Skeletal muscle tissue (tissue), 4 donors: Measurements from ENCODE around the gene MATN3. TPM values are rescaled to one million over a fixed set of nuclear protein-coding genes. Genes with fewer than 3 reads are reported as not detected.

Experiments used
- H3K27ac ChIP-seq: one replicate; pipeline ENCODE4 v1.7.0; 2013; ENCODE audit warnings: mild to moderate bottlenecking, low read depth, low read length, inconsistent platforms
- H3K27me3 ChIP-seq, 3 donors: one replicate each; pipeline ENCODE4 v1.7.0; 2013; ENCODE audit warnings: low read length in 3 of 3; ENCODE audit not compliant: control insufficient read depth in 3 of 3, insufficient read depth in 3 of 3
- H3K36me3 ChIP-seq, 3 donors: one replicate each; pipeline ENCODE4 v1.7.0; 2013; ENCODE audit warnings: low read length in 3 of 3; ENCODE audit not compliant: control insufficient read depth in 3 of 3, insufficient read depth in 3 of 3
- H3K4me1 ChIP-seq, 3 donors: one replicate each; pipeline ENCODE4 v1.7.0; 2013; ENCODE audit warnings: low read length in 3 of 3, mild to moderate bottlenecking in 3 of 3; ENCODE audit not compliant: control insufficient read depth in 3 of 3, insufficient read depth in 3 of 3
- H3K4me3 ChIP-seq, 3 donors: one replicate each; pipeline ENCODE4 v1.7.0; 2013; ENCODE audit warnings: low read length in 3 of 3
- H3K9ac ChIP-seq, 3 donors: one replicate each; pipeline ENCODE4 v1.7.0; 2013; ENCODE audit warnings: low read length in 3 of 3, mild to moderate bottlenecking in 3 of 3, moderate library complexity in 2 of 3, low read depth in 1 of 3
- H3K9me3 ChIP-seq, 3 donors: one replicate each; pipeline ENCODE4 v1.7.0; 2013; ENCODE audit warnings: low read length in 3 of 3; ENCODE audit not compliant: control insufficient read depth in 3 of 3
- total RNA-seq: library from RNA; depleted of rRNA; stranded (reverse); fragments of >200 nt; gene quantifications from one replicate; pipeline ENCODE4 v1.2.3, GENCODE V29; 2014
- donor health status: Osteomylitis.

MATN3 gene
- total RNA-seq, 1 donor from 2014 or later, result 0.52 TPM

DNA sequence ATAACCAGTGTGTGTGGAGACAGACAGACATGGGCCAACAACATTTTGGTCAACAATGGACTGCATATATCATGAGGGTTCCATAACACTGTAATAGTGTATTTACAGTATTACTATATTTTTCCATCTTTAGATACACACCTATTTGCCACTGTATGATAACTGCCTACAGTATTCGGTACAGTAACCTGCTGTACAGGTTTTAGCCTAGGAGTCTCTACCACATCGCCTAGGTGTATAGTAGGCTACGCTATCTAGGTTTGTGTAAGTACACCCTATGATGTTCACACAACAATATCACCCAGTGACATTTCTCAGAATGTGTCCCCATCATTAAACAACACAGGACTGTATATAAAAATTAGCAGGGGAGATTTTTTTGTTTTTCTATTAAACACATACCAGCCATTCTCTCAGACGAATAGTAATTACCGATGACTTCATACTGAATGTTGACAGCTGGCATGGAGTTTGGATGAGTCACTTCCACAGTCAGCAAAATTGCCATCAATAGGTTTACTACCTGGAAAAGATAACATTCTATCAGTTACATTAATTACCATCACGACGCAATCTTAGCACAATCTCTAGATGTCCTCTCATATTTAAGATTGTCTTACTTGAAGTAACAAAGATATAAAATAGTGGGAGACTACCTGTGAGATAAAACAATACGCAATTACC, 28.2 kb upstream of the MATN3 start:
- Histone ChIP-seq H3K4me1 (peaks cover 5 to 16% (median 6%) of the 10 kb centered on the region in 3 donors), H3K27me3 (no peaks in the 10 kb centered on the region), H3K4me3 (no peak overlapping the region), H3K9me3 (no peaks in the 10 kb centered on the region), H3K9ac (no peak overlapping the region), H3K27ac (no peak overlapping the region), H3K36me3 (peaks cover 23 to 42% (median 24%) of the 10 kb centered on the region in 3 donors)

DNA sequence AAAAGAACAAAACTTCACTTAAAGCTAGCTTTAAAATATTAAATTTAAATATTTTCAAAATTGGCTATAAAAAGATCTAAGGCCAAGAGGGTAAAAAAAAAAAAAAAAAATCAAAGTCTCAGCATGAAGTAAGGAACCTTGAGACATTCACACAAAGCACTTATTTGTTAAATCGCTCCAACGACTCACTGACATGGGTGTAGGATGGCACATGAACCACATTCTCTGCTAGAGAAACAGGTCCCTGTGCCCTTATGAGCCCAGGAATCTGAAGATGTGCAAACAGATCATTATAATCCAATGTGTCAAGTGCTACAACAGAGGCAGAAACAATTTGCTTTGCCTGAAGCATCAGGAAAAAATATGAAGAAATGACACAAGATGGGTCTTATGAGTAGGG, 25.2 kb upstream of the MATN3 start:
- no peaks in the 10 kb centered on the region for H3K9me3 ChIP-seq
- H3K27ac ChIP-seq, result no peak overlapping the region
- no peaks in the 10 kb centered on the region for H3K27me3 ChIP-seq
- H3K9ac ChIP-seq, result no peak overlapping the region
- H3K4me1 ChIP-seq, result peaks cover 0 to 5% (median 0%) of the 10 kb centered on the region in 3 donors
- H3K36me3 ChIP-seq, result peaks cover 41 to 69% (median 52%) of the 10 kb centered on the region in 3 donors
- H3K4me3 ChIP-seq, result no peak overlapping the region

DNA sequence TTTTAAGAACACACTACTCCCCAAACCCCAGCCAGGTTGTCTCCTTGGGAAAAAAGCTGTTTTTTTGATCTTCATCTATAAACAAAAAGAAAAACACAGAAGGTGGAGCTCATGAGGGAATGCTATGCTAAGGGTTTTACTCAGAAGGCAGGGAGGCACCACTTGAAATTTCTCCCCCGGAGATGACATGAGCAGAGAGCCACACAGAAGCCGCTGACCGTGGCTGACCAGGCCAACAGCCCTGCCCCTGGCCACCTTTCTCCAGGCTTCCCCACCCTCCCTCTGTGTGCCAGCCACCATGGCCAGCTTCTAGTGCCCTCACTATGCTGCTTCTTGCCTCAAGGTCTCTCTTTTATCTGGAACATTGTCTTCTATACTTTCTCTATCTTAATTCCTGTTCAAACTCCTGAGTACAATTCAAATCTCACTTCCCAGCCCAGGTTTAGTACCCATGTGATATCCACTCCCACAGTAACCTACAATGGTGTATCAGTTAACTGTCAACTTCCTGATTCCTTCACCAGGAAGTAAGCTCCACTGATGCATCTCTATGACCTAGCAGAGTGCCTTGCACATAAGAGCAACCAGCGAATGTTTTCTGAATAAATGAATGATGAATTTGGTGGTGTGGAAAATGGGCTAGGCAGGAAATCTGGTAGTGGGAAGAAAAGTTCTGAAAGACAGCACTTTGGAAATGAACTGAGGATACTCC, 23.6 kb upstream of the MATN3 start:
- Histone ChIP-seq H3K9ac (no peak overlapping the region), H3K9me3 (no peaks in the 10 kb centered on the region), H3K27ac (no peak overlapping the region), H3K36me3 (peaks cover 41 to 84% (median 62%) of the 10 kb centered on the region in 3 donors), H3K27me3 (no peaks in the 10 kb centered on the region), H3K4me1 (no peaks in the 10 kb centered on the region), H3K4me3 (no peak overlapping the region)

DNA sequence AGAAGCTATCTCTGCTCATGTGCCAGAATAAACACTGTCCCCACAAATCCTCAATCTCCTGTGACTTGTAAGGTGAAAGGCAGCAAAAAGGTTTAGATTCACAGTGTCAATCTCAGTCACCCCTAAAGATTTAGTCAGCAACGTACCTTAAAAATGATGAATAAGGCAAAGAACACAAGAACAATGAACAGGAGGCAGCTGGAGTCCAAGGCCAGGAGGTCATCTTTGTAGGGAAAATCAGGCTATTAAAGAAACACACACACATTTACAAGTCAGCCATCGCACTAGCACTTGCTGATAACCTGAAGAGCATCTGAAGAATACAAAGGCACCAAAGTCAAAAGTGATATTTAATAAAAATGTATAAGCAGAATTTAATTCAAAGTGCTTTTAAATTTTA, 22.4 kb upstream of the MATN3 start:
- no peak overlapping the region for H3K27ac ChIP-seq

DNA sequence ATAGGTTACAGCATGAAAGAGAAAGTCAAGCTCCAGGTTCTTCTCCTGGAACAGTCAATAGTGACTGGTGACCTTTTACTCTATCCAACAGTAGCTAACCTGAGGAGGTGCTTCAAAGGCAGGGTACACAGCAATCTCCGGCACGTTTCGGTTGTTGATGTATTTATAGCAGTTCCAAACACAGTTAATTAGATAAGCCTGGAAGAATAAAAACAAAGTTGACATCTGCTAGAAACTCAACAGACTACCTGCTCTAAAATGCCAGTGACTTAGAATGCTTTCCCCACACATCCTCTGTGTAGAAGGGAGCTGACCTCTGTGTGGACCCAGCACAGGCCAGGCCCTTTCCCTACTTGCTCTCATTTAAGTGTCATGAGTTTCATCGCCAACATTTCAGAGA, 21.8 kb upstream of the MATN3 start:
- Histone ChIP-seq H3K27ac (no peak overlapping the region), H3K4me1 (no peaks in the 10 kb centered on the region), H3K36me3 (peaks cover 39 to 80% (median 65%) of the 10 kb centered on the region in 3 donors), H3K4me3 (no peak overlapping the region), H3K9ac (no peak overlapping the region), H3K27me3 (no peaks in the 10 kb centered on the region), H3K9me3 (no peaks in the 10 kb centered on the region)

More for the DNA sequence above, 22.4 kb upstream of the MATN3 start:
- Histone ChIP-seq H3K9ac (no peak overlapping the region), H3K4me3 (no peak overlapping the region), H3K4me1 (no peaks in the 10 kb centered on the region), H3K27me3 (no peaks in the 10 kb centered on the region), H3K9me3 (no peaks in the 10 kb centered on the region), H3K36me3 (peaks cover 39 to 80% (median 64%) of the 10 kb centered on the region in 3 donors)

DNA sequence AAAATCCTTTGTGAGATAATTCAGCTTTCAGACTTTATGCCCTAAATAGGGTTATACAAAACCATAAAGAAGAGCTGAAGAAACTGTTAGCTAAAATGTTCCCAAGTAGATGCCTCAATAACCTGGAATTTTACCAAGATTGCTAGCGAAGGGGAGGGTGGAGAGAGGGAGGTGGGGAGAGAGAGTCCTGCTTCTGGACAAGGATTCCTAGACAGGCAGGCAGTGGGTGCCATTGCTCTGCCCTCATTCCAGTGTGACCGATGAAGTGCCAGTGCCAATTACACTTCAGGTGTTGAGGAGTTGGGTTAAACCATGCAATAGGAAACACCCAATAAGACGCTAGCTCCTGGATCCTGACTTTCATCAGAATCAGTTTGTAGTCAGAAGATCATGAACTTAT, 20.9 kb upstream of the MATN3 start:
- Histone ChIP-seq H3K36me3 (peaks cover 41 to 78% (median 70%) of the 10 kb centered on the region in 3 donors), H3K9ac (no peak overlapping the region), H3K27ac (no peak overlapping the region), H3K9me3 (no peaks in the 10 kb centered on the region), H3K4me3 (no peak overlapping the region), H3K27me3 (no peaks in the 10 kb centered on the region), H3K4me1 (no peaks in the 10 kb centered on the region)

DNA sequence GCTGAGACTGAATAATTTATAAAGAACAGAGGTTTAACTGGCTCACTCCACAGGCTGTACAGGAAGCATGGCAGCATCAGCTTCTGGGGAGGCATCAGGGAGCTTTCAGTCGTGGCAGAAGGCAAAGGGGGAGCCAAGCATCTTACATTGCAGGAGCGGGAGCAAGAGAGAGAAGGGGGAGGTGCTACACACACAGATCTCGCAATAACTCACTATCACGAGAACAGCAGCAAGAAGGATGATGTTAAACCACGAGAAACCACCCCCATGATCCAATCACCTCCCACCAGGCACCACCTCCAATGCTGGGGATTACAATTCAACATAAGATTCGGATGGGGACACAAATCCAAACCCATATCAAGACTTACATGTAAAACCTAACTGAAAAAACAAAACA, 17.8 kb upstream of the MATN3 start:
- Histone ChIP-seq H3K9me3 (no peaks in the 10 kb centered on the region), H3K4me3 (no peak overlapping the region), H3K27me3 (no peaks in the 10 kb centered on the region), H3K36me3 (peaks cover 27 to 54% (median 53%) of the 10 kb centered on the region in 3 donors), H3K27ac (no peak overlapping the region), H3K9ac (no peak overlapping the region), H3K4me1 (peaks cover 0 to 8% (median 4%) of the 10 kb centered on the region in 3 donors)

DNA sequence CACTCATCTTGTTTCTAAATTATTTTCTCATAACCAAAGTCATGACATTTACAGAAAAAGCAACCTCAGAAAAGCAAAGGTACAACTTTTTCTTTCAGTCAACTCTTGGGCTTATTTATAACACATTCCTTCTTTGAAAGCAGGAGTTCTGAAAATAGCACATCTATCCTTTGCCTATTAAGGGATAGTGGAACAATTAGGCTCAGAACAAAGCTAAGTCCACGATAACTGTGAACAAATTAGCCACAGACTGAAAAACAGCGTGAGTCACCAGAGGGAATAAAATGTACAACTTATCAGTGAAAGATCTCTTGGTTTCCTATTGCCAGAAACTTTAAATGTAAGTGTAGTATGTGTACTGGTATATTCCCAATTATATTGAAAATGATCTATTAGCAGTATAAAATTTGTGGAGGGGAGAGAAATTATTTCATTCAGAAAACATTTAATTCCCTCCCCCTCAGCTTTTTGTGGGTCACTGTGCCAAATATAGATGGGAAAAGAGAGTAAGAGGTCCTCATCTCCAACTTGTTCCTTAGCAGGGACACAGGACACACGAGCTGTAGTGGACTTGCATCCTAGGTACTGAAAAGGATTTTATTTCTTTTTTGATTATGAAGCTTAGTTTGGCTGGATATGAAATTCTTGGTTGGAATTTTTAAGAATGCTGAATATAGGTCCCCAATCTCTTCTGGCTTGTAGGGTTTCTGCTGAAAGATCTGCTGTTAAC, 15.4 kb upstream of the MATN3 start:
- Histone ChIP-seq H3K4me3 (no peak overlapping the region), H3K9me3 (no peaks in the 10 kb centered on the region), H3K27ac (no peak overlapping the region), H3K36me3 (peaks cover 10 to 31% (median 30%) of the 10 kb centered on the region in 3 donors), H3K4me1 (peaks cover 0 to 8% (median 4%) of the 10 kb centered on the region in 3 donors), H3K9ac (no peak overlapping the region), H3K27me3 (no peaks in the 10 kb centered on the region)

DNA sequence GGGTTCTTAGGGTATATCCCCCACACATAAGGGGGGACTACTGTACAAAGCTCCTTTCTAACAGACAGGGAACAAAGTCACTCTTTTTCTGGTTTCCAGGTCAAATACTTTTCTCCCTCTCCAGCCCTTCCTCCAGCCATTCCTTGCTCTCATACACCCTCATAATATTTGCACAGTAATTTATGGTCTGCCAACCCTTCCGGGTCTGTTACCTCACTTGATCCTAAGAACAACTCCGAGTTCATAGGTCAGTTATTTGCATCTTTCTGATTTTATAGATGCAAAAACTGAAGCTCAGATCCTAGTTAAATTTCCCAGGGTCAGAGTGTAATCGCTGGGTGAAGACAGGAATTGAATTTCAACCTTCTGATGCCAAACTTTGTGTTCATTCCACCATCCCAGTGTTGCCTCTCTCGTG, 14.8 kb upstream of the MATN3 start:
- H3K27me3 ChIP-seq, result no peaks in the 10 kb centered on the region
- peaks cover 10 to 25% (median 25%) of the 10 kb centered on the region in 3 donors for H3K36me3 ChIP-seq

More for the DNA sequence above, 14.8 kb upstream of the MATN3 start:
- H3K27ac ChIP-seq, result no peak overlapping the region
- peaks cover 0 to 8% (median 4%) of the 10 kb centered on the region in 3 donors for H3K4me1 ChIP-seq
- H3K9me3 ChIP-seq, result no peaks in the 10 kb centered on the region
- H3K4me3 ChIP-seq, result no peak overlapping the region
- H3K9ac ChIP-seq, result no peak overlapping the region
